K562 (cell line): Measurements from ENCODE around the gene CTNNBL1. TPM values are rescaled to one million over a fixed set of nuclear protein-coding genes. Genes with fewer than 3 reads are reported as not detected.

ENCODE experiments used
- ATAC-seq: fragments of 200-7000 bp; cut with Tn5 transposase; 3 replicates; pipeline ENCODE4 v1.9.1; 2020; ENCODE audit warnings: moderate library complexity
- BruUV-seq: library from RNA; stranded (reverse); fragments of 400-500 nt; replicated peaks from 2 replicates; lab custom pipeline; 2021; lab: Mats Ljungman, UMichigan
- CTCF ChIA-PET: fragments of 300-600 bp; formaldehyde crosslinking; extraction: SDS; loops from one replicate; lab custom pipeline; 2021; ENCODE audit warnings: low intra/inter-chr PET ratio; lab: Yijun Ruan, JAX
- POLR2A ChIA-PET: fragments of 300-600, 350-650 bp; sonication (Branson Sonifier 250); formaldehyde crosslinking; extraction: SDS; loops from one replicate; lab custom pipeline; 2021; ENCODE audit warnings: antibody characterized with exemption, inconsistent platforms; lab: Yijun Ruan, JAX
- DNase-seq, 4 experiments: peaks; one replicate each; pipeline versions ENCODE4 v3.0.0 to v3.0.0-alpha.2; 2011 to 2018; ENCODE audit warnings: low spot score in 3 of 4, mixed read lengths in 3 of 4; ENCODE audit errors: extremely low read depth in 1 of 4
- FAIRE-seq: peaks from 2 replicates; lab custom pipeline; 2011; peaks lifted over from hg19 to GRCh38; lab: Jason Lieb, UNC
- H2AFZ ChIP-seq: 2 replicates; pipeline ENCODE4 v1.6.0; 2011; ENCODE audit warnings: low read depth, low read length, control low read depth, inconsistent platforms
- H3K27ac ChIP-seq: fragments of 200-600 bp; 3 replicates; pipeline ENCODE4 v1.8.0; 2011; ENCODE audit warnings: low read depth, mild to moderate bottlenecking, control low read depth, inconsistent platforms, low read length, moderate library complexity, mixed read lengths; ENCODE audit errors: extremely low read depth
- H3K27me3 ChIP-seq, 2 experiments: fragments of 300-600 bp in 1 of 2; 2 replicates in 1 of 2; 3 replicates in 1 of 2; pipeline versions ENCODE4 v1.6.0 to v1.8.0; 2011; ENCODE audit warnings: inconsistent platforms in 2 of 2, low read length in 2 of 2, mild to moderate bottlenecking in 1 of 2, mixed read lengths in 1 of 2, moderate library complexity in 1 of 2; ENCODE audit not compliant: control insufficient read depth in 2 of 2, insufficient read depth in 2 of 2
- H3K36me3 ChIP-seq: fragments of 300-600 bp; 3 replicates; pipeline ENCODE4 v1.8.0; 2011; ENCODE audit warnings: mild to moderate bottlenecking, low read length, inconsistent platforms; ENCODE audit not compliant: control insufficient read depth, insufficient read depth
- H3K4me1 ChIP-seq, 2 experiments: fragments of 200-600 bp in 1 of 2; replicated peaks in 1 of 2; 2 replicates in 1 of 2; 3 replicates in 1 of 2; pipeline versions ENCODE4 v1.5.1 to v1.8.0; 2011; ENCODE audit warnings: inconsistent platforms in 2 of 2, low read length in 2 of 2, mild to moderate bottlenecking in 1 of 2, mixed read lengths in 1 of 2, moderate library complexity in 1 of 2; ENCODE audit not compliant: control insufficient read depth in 2 of 2, insufficient read depth in 2 of 2
- H3K4me2 ChIP-seq: 2 replicates; pipeline ENCODE4 v1.6.1; 2011; ENCODE audit warnings: low read length, control low read depth, inconsistent platforms, mixed read lengths; ENCODE audit not compliant: insufficient read depth
- H3K4me3 ChIP-seq: fragments of 200-600 bp; sonication (generic), shearing (Covaris generic); 2 replicates; pipeline ENCODE4 v1.5.1; 2016; ENCODE audit warnings: control low read depth, inconsistent platforms
- H3K79me2 ChIP-seq: fragments of 200-600 bp; 3 replicates; pipeline ENCODE4 v1.8.0; 2011; ENCODE audit warnings: low read length, inconsistent platforms; ENCODE audit not compliant: control insufficient read depth, insufficient read depth
- H3K9ac ChIP-seq, 2 experiments: 2 replicates each; pipeline versions ENCODE4 v1.6.0 to v1.6.1; 2011; ENCODE audit warnings: low read depth in 2 of 2, low read length in 2 of 2, control low read depth in 1 of 2, inconsistent platforms in 1 of 2, mild to moderate bottlenecking in 1 of 2, mixed read lengths in 1 of 2; ENCODE audit not compliant: insufficient read depth in 1 of 2
- H3K9me1 ChIP-seq: one replicate; pipeline ENCODE4 v1.6.0; 2011; ENCODE audit warnings: inconsistent platforms, mild to moderate bottlenecking, low read length, moderate library complexity; ENCODE audit not compliant: control insufficient read depth, insufficient read depth
- H3K9me3 ChIP-seq: replicated peaks from 2 replicates; pipeline ENCODE4 v1.5.1; 2011; ENCODE audit warnings: low read depth, low read length, inconsistent platforms; ENCODE audit not compliant: control insufficient read depth, insufficient read depth
- H4K20me1 ChIP-seq: replicated peaks from 2 replicates; pipeline ENCODE4 v1.6.1; 2011; ENCODE audit warnings: low read length, inconsistent platforms, mixed read lengths; ENCODE audit not compliant: control insufficient read depth, insufficient read depth
- ARNT ChIP-seq, 2 experiments: fragments of 450-650 bp; IDR thresholded peaks; 2 replicates each; pipeline ENCODE4 v1.6.1; 2016; ENCODE audit warnings: mild to moderate bottlenecking in 1 of 2
- E2F4 ChIP-seq: sonication (generic); formaldehyde crosslinking; IDR thresholded peaks from 2 replicates; pipeline ENCODE4 v1.8.0; 2022; ENCODE audit warnings: mild to moderate bottlenecking, low read depth, missing genetic modification reagents
- ESRRA ChIP-seq: fragments of 450-650 bp; IDR thresholded peaks from 2 replicates; pipeline ENCODE4 v1.6.1; 2014; ENCODE audit warnings: low read depth, mild to moderate bottlenecking, moderate library complexity, borderline replicate concordance
- FOXA3 ChIP-seq, 2 experiments: fragments of 450-650 bp in 1 of 2; sonication (generic) in 1 of 2; formaldehyde crosslinking; IDR thresholded peaks in 1 of 2; conservative IDR thresholded peaks in 1 of 2; 2 replicates each; pipeline versions ENCODE4 v1.4.0 to v1.8.0; 2020 to 2022; ENCODE audit warnings: mild to moderate bottlenecking in 2 of 2, missing genetic modification reagents in 1 of 2
- GABPB1 ChIP-seq: sonication (generic); formaldehyde crosslinking; IDR thresholded peaks from 2 replicates; pipeline ENCODE4 v1.8.0; 2022; ENCODE audit warnings: mild to moderate bottlenecking, missing genetic modification reagents
- HDAC6 ChIP-seq: IDR thresholded peaks from 2 replicates; pipeline ENCODE4 v1.6.1; 2012; ENCODE audit warnings: low read depth, mild to moderate bottlenecking, control low read depth, inconsistent platforms, low read length, moderate library complexity
- NCOA2 ChIP-seq, 2 experiments: fragments of 450-650 bp; IDR thresholded peaks; 2 replicates each; pipeline ENCODE4 v1.6.1; 2018; ENCODE audit warnings: mild to moderate bottlenecking in 2 of 2, moderate library complexity in 1 of 2; ENCODE audit not compliant: partially characterized antibody in 2 of 2
- RBFOX2 ChIP-seq: fragments of 200-400 bp; formaldehyde crosslinking; IDR thresholded peaks from 2 replicates; pipeline ENCODE4 v1.6.1; 2017; ENCODE audit warnings: low read depth, mild to moderate bottlenecking, low read length, moderate library complexity
- RBM39 ChIP-seq: fragments of 200-400 bp; formaldehyde crosslinking; optimal IDR thresholded peaks from 2 replicates; pipeline ENCODE3; 2018; ENCODE audit warnings: low read depth, low read length
- SFPQ ChIP-seq: fragments of 200-400 bp; formaldehyde crosslinking; IDR thresholded peaks from 2 replicates; pipeline ENCODE4 v1.6.1; 2017; ENCODE audit warnings: mild to moderate bottlenecking, low read depth, low read length, moderate library complexity
- WHSC1 ChIP-seq: IDR thresholded peaks from one replicate; pipeline ENCODE4 v1.6.1; 2012; ENCODE audit warnings: low read length, control low read depth, inconsistent platforms
- WGBS: fragments of 100-300 bp; shearing (Covaris generic); methylation state at CpG from one replicate; pipeline ENCODE4 v1.1.6; 2016; ENCODE audit warnings: low coverage, mixed read lengths; ENCODE audit not compliant: insufficient coverage; ENCODE audit errors: missing lambda C conversion rate; 5-methylcytosine and 5-hydroxymethylcytosine counted together
- in situ Hi-C: fragments of 300-500 bp; cut with MboI; formaldehyde crosslinking; loops from 4 replicates; pipeline ENCODE4 v1.15.0; 2018; ENCODE audit warnings: inconsistent platforms, mixed read lengths
- intact Hi-C: fragments of 100-400 bp; cut with micrococcal nuclease; formaldehyde crosslinking; loops from 2 replicates; pipeline ENCODE4 v1.14.2; 2022
- polyA plus RNA-seq, 8 experiments: library from polyadenylated mRNA; depleted of rRNA in 4 of 8; stranded (reverse) in 5 of 8; unstranded in 3 of 8; fragments of >200 nt; fragmentation: Nextera tagmentation in 2 of 8; fragmentation: Illumina TruSeq in 1 of 8; extraction: Ambion mirVana in 2 of 8; extraction: Trizol in 1 of 8; gene quantifications; 2 replicates each; pipeline versions ENCODE4 v1.2.1 to v1.2.3, GENCODE V29; 2011 to 2014; ENCODE audit warnings: inconsistent platforms in 1 of 8, missing spikeins in 1 of 8
- total RNA-seq, 7 experiments: library from RNA; depleted of rRNA in 6 of 7; stranded (reverse); fragments of >200 nt in 6 of 7; fragmentation: Illumina TruSeq in 2 of 7; extraction: Trizol in 2 of 7; gene quantifications; 2 replicates each; pipeline versions ENCODE4 v1.2.1 to v1.2.3, GENCODE V29; 2011 to 2021; ENCODE audit warnings: low replicate concordance in 1 of 7

The CTNNBL1 gene
- total and polyA plus RNA-seq, 9 of the 15 experiments (the other 6 are each of a cell fraction or from before 2014, with no cell fraction given), result 32.4 to 85.6 (median 43.6) TPM

GRCh38 chr20:37649017-37649416 is 44.8 kb upstream of the CTNNBL1 start:
- Histone ChIP-seq H3K27me3 (peaks cover 10 to 27% of the 10 kb centered on the region in 2 experiments; a peak in 4 of 5 replicates), H3K4me1 (no peaks in the 10 kb centered on the region), H2AFZ (no peak overlapping the region), H3K9me1 (no peaks in the 10 kb centered on the region), H3K9me3 (no peaks in the 10 kb centered on the region), H3K27ac (no peak overlapping the region), H4K20me1 (no peaks in the 10 kb centered on the region; the same call in 1 of the 2 replicates), H3K4me2 (no peak overlapping the region), H3K4me3 (no peak overlapping the region), H3K36me3 (no peaks in the 10 kb centered on the region), H3K79me2 (no peaks in the 10 kb centered on the region), H3K9ac (no peak overlapping the region)
- no TSS peak for BruUV-seq
- in situ Hi-C loops, result no loop called here
- POLR2A ChIA-PET, result no interaction called here
- ATAC-seq, result no peak
- intact Hi-C loops, result no loop called here
- FAIRE-seq, result no peak
- DNase-seq, result no peak
- WGBS, result 0% methylated on average over 2 of the region's 2 CpGs
- CTCF ChIA-PET, result no interaction called here
- TF ChIP-seq ARNT (IDR thresholded peaks at IDR 0.05), result no peak
- TF ChIP-seq ESRRA, result 0 out of 2 replicates have a peak, but pooled peaks have one; percentile 15

GRCh38 chr20:37649676-37650370 is 44.0 kb upstream of the CTNNBL1 start:
- no peak overlapping the region for H3K4me2 ChIP-seq
- no peak overlapping the region for H3K9ac ChIP-seq
- DNase-seq (no peak), ATAC-seq (no peak), FAIRE-seq (no peak)
- H3K79me2 ChIP-seq, result no peaks in the 10 kb centered on the region
- no TSS peak for BruUV-seq
- no peaks in the 10 kb centered on the region for H3K4me1 ChIP-seq
- H3K4me3 ChIP-seq, result no peak overlapping the region
- no peak overlapping the region for H3K27ac ChIP-seq
- H3K9me1 ChIP-seq, result no peaks in the 10 kb centered on the region
- H2AFZ ChIP-seq, result no peak overlapping the region
- no peaks in the 10 kb centered on the region for H3K9me3 ChIP-seq
- CTCF ChIA-PET, result no interaction called here
- no peaks in the 10 kb centered on the region; the same call in 1 of the 2 replicates for H4K20me1 ChIP-seq
- intact Hi-C loops (loop anchor here (10.0 kb wide), 2 partner anchors 245 to 345 kb away; no protein-coding TSS in a partner anchor), in situ Hi-C loops (no loop called here)
- H3K36me3 ChIP-seq, result no peaks in the 10 kb centered on the region
- H3K27me3 ChIP-seq, result peaks cover 10 to 27% of the 10 kb centered on the region in 2 experiments; a peak in 4 of 5 replicates
- WGBS, result 0% methylated on average over 8 of the region's 9 CpGs
- POLR2A ChIA-PET, result no interaction called here
- TF ChIP-seq WHSC1 (no peak), GABPB1 (no peak), HDAC6 (no peak), E2F4 (CRISPR knock-in tag) (no peak), RBFOX2 (no peak), FOXA3 (CRISPR knock-in tag; conservative IDR thresholded peaks at IDR 0.05 in 1 of 2, IDR thresholded peaks at IDR 0.05 in 1 of 2) (no peak), NCOA2 (IDR thresholded peaks at IDR 0.05; ENCODE audit: partially characterized antibody in 2 of 2) (no peak), RBM39 (no peak), SFPQ (no peak)
